ENCODE results near the gene IGFBP7. TPM values are rescaled to one million over a fixed set of nuclear protein-coding genes. Genes with fewer than 3 reads are reported as not detected.
A peak's percentile ranks its signal among the peaks of the same experiment; 100 is the strongest.

Gene IGFBP7
- not detected for total RNA-seq

- DNase-seq: peak; percentile 11
- intact Hi-C loops (cut with micrococcal nuclease): no loop called here
- no peaks in the 10 kb centered on the region for H3K9me3 Mint-ChIP-seq
- peaks cover 61% of the 10 kb centered on the region for H3K27me3 Mint-ChIP-seq
- POLR2A ChIA-PET: no interaction called here
- CTCF ChIA-PET: interaction anchor here (0.9 kb wide), 1 partner anchor 54 kb away, joined by 5 read pairs; no protein-coding TSS in a partner anchor
- no peak within 1 kb of the TSS for H3K27ac Mint-ChIP-seq
- H3K4me1 Mint-ChIP-seq (ENCODE audit: low read depth): peaks cover 8% of the 10 kb centered on the region
- peak within 1 kb of the TSS; percentile 61 for H3K4me3 Mint-ChIP-seq
- H3K36me3 Mint-ChIP-seq: no peaks in the 10 kb centered on the region
Observed at GRCh38 chr4:57109847-57110639, at the start of gene IGFBP7. TSS of gene IGFBP7 (minus strand) at chr4:57110385. CDS start at chr4:57110351, 34 bp downstream.

- POLR2A ChIA-PET: no interaction called here
- H3K4me1 Mint-ChIP-seq (ENCODE audit: low read depth): peaks cover 9% of the 10 kb centered on the region
- no peak overlapping the region for H3K4me3 Mint-ChIP-seq
- DNase-seq: no peak
- peaks cover 9% of the 10 kb centered on the region for H3K27me3 Mint-ChIP-seq
- H3K9me3 Mint-ChIP-seq: no peaks in the 10 kb centered on the region
- no peak overlapping the region for H3K27ac Mint-ChIP-seq
- no peaks in the 10 kb centered on the region for H3K36me3 Mint-ChIP-seq
- intact Hi-C loops (cut with micrococcal nuclease): no loop called here
- CTCF ChIA-PET: no interaction called here
Observed at GRCh38 chr4:57159866-57160265, 49.7 kb upstream of the IGFBP7 start.

- Mint-ChIP-seq H3K9me3 (no peaks in the 10 kb centered on the region), H3K4me3 (no peak overlapping the region), H3K4me1 (ENCODE audit: low read depth) (peaks cover 5% of the 10 kb centered on the region), H3K27ac (no peak overlapping the region), H3K27me3 (peaks cover 5% of the 10 kb centered on the region), H3K36me3 (no peaks in the 10 kb centered on the region)
- POLR2A ChIA-PET: no interaction called here
- DNase-seq: no peak
- intact Hi-C loops (cut with micrococcal nuclease): no loop called here
- CTCF ChIA-PET: no interaction called here
Observed at GRCh38 chr4:57158762-57159161, 48.6 kb upstream of the IGFBP7 start.

GRCh38 chr4:57158221-57158620 is 48.0 kb upstream of the IGFBP7 start:
- DNase-seq: no peak
- Mint-ChIP-seq H3K9me3 (no peaks in the 10 kb centered on the region), H3K4me1 (ENCODE audit: low read depth) (peaks cover 2% of the 10 kb centered on the region), H3K36me3 (no peaks in the 10 kb centered on the region), H3K27me3 (peaks cover 10% of the 10 kb centered on the region), H3K4me3 (no peak overlapping the region), H3K27ac (no peak overlapping the region)
- CTCF ChIA-PET: no interaction called here
- POLR2A ChIA-PET: no interaction called here
- intact Hi-C loops (cut with micrococcal nuclease): no loop called here

GRCh38 chr4:57157596-57158137 is 47.5 kb upstream of the IGFBP7 start:
- Mint-ChIP-seq H3K4me1 (ENCODE audit: low read depth) (no peaks in the 10 kb centered on the region), H3K9me3 (no peaks in the 10 kb centered on the region), H3K4me3 (no peak overlapping the region), H3K27me3 (peaks cover 11% of the 10 kb centered on the region), H3K36me3 (no peaks in the 10 kb centered on the region), H3K27ac (no peak overlapping the region)
- ChIA-PET POLR2A (no interaction called here), CTCF (no interaction called here)
- intact Hi-C loops (cut with micrococcal nuclease): no loop called here
- DNase-seq: no peak

- Mint-ChIP-seq H3K9me3 (no peaks in the 10 kb centered on the region), H3K27ac (no peak overlapping the region), H3K27me3 (peaks cover 14% of the 10 kb centered on the region), H3K36me3 (no peaks in the 10 kb centered on the region), H3K4me1 (ENCODE audit: low read depth) (no peaks in the 10 kb centered on the region), H3K4me3 (no peak overlapping the region)
- POLR2A ChIA-PET: no interaction called here
- intact Hi-C loops (cut with micrococcal nuclease): no loop called here
- no peak for DNase-seq
- CTCF ChIA-PET: interaction anchor here (1.1 kb wide), 1 partner anchor 34 kb away, joined by 5 read pairs; no protein-coding TSS in a partner anchor
Observed at GRCh38 chr4:57156242-57156990, 46.2 kb upstream of the IGFBP7 start.

GRCh38 chr4:57154926-57155325 is 44.7 kb upstream of the IGFBP7 start:
- H3K4me3 Mint-ChIP-seq: no peak overlapping the region
- no peak for DNase-seq
- ChIA-PET POLR2A (no interaction called here), CTCF (interaction anchor here (0.7 kb wide), 1 partner anchor 9 kb away, joined by 3 read pairs; no protein-coding TSS in a partner anchor)
- intact Hi-C loops (cut with micrococcal nuclease): no loop called here
- no peaks in the 10 kb centered on the region for H3K4me1 Mint-ChIP-seq (ENCODE audit: low read depth)
- no peaks in the 10 kb centered on the region for H3K9me3 Mint-ChIP-seq
- no peaks in the 10 kb centered on the region for H3K36me3 Mint-ChIP-seq
- H3K27ac Mint-ChIP-seq: no peak overlapping the region
- peaks cover 14% of the 10 kb centered on the region for H3K27me3 Mint-ChIP-seq

GRCh38 chr4:57154191-57154590 is 44.0 kb upstream of the IGFBP7 start:
- no peaks in the 10 kb centered on the region for H3K36me3 Mint-ChIP-seq
- H3K4me1 Mint-ChIP-seq (ENCODE audit: low read depth): no peaks in the 10 kb centered on the region
- ChIA-PET CTCF (interaction anchor here (2.4 kb wide), 1 partner anchor 9 kb away, joined by 13 read pairs; no protein-coding TSS in a partner anchor), POLR2A (no interaction called here)
- H3K27me3 Mint-ChIP-seq: peaks cover 14% of the 10 kb centered on the region
- no peaks in the 10 kb centered on the region for H3K9me3 Mint-ChIP-seq
- no peak overlapping the region for H3K4me3 Mint-ChIP-seq
- H3K27ac Mint-ChIP-seq: no peak overlapping the region
- intact Hi-C loops (cut with micrococcal nuclease): no loop called here
- no peak for DNase-seq

- no peak overlapping the region for H3K27ac Mint-ChIP-seq
- ChIA-PET POLR2A (no interaction called here), CTCF (interaction anchor here (1.0 to 2.4 kb wide), 2 partner anchors 10 to 12 kb away, joined by 3 to 13 read pairs; no protein-coding TSS in a partner anchor)
- intact Hi-C loops (cut with micrococcal nuclease): no loop called here
- H3K36me3 Mint-ChIP-seq: no peaks in the 10 kb centered on the region
- H3K4me3 Mint-ChIP-seq: no peak overlapping the region
- peaks cover 14% of the 10 kb centered on the region for H3K27me3 Mint-ChIP-seq
- no peak for DNase-seq
- H3K9me3 Mint-ChIP-seq: no peaks in the 10 kb centered on the region
- no peaks in the 10 kb centered on the region for H3K4me1 Mint-ChIP-seq (ENCODE audit: low read depth)
Observed at GRCh38 chr4:57153207-57153606, 43.0 kb upstream of the IGFBP7 start.

- ChIA-PET CTCF (interaction anchor here (2.4 kb wide), 1 partner anchor 12 kb away, joined by 13 read pairs; no protein-coding TSS in a partner anchor), POLR2A (no interaction called here)
- H3K9me3 Mint-ChIP-seq: no peaks in the 10 kb centered on the region
- H3K27ac Mint-ChIP-seq: no peak overlapping the region
- no peak overlapping the region for H3K4me3 Mint-ChIP-seq
- no peaks in the 10 kb centered on the region for H3K36me3 Mint-ChIP-seq
- peaks cover 15% of the 10 kb centered on the region for H3K27me3 Mint-ChIP-seq
- DNase-seq: no peak
- intact Hi-C loops (cut with micrococcal nuclease): no loop called here
- H3K4me1 Mint-ChIP-seq (ENCODE audit: low read depth): no peaks in the 10 kb centered on the region
Observed at GRCh38 chr4:57151481-57151880, 41.3 kb upstream of the IGFBP7 start.

- H3K9me3 Mint-ChIP-seq: no peaks in the 10 kb centered on the region
- POLR2A ChIA-PET: no interaction called here
- CTCF ChIA-PET: interaction anchor here (0.8 kb wide), 1 partner anchor 14 kb away, joined by 4 read pairs; no protein-coding TSS in a partner anchor
Observed at GRCh38 chr4:57149833-57150232, 39.6 kb upstream of the IGFBP7 start.

GRCh38 chr4:57148831-57149505 is 38.8 kb upstream of the IGFBP7 start:
- no peak overlapping the region for H3K4me3 Mint-ChIP-seq
- POLR2A ChIA-PET: no interaction called here
- H3K36me3 Mint-ChIP-seq: no peaks in the 10 kb centered on the region
- H3K4me1 Mint-ChIP-seq (ENCODE audit: low read depth): no peaks in the 10 kb centered on the region
- peaks cover 10% of the 10 kb centered on the region for H3K27me3 Mint-ChIP-seq
- no peak overlapping the region for H3K27ac Mint-ChIP-seq
- CTCF ChIA-PET: interaction anchor here (0.7 kb wide), 1 partner anchor 15 kb away, joined by 4 read pairs; no protein-coding TSS in a partner anchor
- intact Hi-C loops (cut with micrococcal nuclease): no loop called here
- DNase-seq: no peak
- no peaks in the 10 kb centered on the region for H3K9me3 Mint-ChIP-seq

More at GRCh38 chr4:57149833-57150232, 39.6 kb upstream of the IGFBP7 start:
- Mint-ChIP-seq H3K4me3 (no peak overlapping the region), H3K36me3 (no peaks in the 10 kb centered on the region), H3K27me3 (peaks cover 11% of the 10 kb centered on the region), H3K27ac (no peak overlapping the region), H3K4me1 (ENCODE audit: low read depth) (no peaks in the 10 kb centered on the region)
- no peak for DNase-seq
- intact Hi-C loops (cut with micrococcal nuclease): no loop called here

Data from activated CD4-positive, alpha-beta memory T cell treated with anti-CD3 and anti-CD28 coated beads for 36 hours (primary cell).